Measurements from ENCODE around the gene C6orf132.

DNA sequence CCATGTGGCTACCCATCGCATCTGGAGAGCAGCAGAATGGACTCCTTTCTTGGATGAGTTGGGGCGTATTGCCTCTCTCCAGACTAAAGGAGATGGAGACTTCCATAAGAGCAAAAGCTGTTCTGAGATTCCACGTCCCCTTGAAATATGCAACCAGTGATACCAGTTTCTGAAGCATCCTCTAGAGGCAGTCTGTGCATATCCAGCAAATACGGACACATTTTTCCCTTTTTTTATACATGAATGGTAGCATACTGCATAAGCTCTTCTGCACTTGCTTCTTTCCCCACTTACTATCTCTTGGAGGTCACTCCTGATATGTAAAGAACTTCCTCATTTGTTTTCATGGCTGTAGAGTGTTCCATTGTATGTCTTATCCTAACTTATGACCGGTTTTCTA, 57.5 kb downstream of the C6orf132 start:
- TF ChIP-seq, protein P1, sequence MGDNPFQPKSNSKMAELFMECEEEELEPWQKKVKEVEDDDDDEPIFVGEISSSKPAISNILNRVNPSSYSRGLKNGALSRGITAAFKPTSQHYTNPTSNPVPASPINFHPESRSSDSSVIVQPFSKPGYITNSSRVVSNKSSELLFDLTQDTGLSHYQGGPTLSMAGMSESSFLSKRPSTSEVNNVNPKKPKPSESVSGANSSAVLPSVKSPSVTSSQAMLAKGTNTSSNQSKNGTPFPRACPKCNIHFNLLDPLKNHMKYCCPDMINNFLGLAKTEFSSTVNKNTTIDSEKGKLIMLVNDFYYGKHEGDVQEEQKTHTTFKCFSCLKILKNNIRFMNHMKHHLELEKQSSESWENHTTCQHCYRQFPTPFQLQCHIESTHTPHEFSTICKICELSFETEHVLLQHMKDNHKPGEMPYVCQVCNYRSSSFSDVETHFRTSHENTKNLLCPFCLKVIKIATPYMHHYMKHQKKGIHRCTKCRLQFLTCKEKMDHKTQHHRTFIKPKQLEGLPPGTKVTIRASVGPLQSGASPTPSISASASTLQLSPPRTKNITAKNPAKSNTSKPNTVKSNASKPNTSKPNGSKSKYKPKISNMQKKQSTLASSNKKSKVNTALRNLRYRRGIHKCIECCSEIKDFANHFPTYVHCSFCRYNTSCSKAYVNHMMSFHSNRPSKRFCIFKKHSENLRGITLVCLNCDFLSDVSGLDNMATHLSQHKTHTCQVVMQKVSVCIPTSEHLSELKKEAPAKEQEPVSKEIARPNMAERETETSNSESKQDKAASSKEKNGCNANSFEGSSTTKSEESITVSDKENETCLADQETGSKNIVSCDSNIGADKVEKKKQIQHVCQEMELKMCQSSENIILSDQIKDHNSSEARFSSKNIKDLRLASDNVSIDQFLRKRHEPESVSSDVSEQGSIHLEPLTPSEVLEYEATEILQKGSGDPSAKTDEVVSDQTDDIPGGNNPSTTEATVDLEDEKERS (tag by site-specific recombination; IDR thresholded peaks at IDR 0.05), result no peak
- TF ChIP-seq, protein P2, sequence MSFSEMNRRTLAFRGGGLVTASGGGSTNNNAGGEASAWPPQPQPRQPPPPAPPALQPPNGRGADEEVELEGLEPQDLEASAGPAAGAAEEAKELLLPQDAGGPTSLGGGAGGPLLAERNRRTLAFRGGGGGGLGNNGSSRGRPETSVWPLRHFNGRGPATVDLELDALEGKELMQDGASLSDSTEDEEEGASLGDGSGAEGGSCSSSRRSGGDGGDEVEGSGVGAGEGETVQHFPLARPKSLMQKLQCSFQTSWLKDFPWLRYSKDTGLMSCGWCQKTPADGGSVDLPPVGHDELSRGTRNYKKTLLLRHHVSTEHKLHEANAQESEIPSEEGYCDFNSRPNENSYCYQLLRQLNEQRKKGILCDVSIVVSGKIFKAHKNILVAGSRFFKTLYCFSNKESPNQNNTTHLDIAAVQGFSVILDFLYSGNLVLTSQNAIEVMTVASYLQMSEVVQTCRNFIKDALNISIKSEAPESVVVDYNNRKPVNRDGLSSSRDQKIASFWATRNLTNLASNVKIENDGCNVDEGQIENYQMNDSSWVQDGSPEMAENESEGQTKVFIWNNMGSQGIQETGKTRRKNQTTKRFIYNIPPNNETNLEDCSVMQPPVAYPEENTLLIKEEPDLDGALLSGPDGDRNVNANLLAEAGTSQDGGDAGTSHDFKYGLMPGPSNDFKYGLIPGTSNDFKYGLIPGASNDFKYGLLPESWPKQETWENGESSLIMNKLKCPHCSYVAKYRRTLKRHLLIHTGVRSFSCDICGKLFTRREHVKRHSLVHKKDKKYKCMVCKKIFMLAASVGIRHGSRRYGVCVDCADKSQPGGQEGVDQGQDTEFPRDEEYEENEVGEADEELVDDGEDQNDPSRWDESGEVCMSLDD (tag by site-specific recombination; IDR thresholded peaks at IDR 0.05), result no peak
- TF ChIP-seq ZNF274 (IDR thresholded peaks at IDR 0.05; ENCODE audit: low read length) (no peak), ZNF274 (tag by site-specific recombination; IDR thresholded peaks at IDR 0.05; ENCODE audit: borderline replicate concordance) (no peak), SP7 (tag by site-specific recombination; IDR thresholded peaks at IDR 0.05) (no peak), ZNF416 (tag by site-specific recombination; IDR thresholded peaks at IDR 0.05) (no peak), ZNF311 (tag by site-specific recombination; IDR thresholded peaks at IDR 0.05; ENCODE audit: borderline replicate concordance) (no peak), ZBTB21 (tag by site-specific recombination; IDR thresholded peaks at IDR 0.05) (no peak), HOXD13 (CRISPR knock-in tag; IDR thresholded peaks at IDR 0.05; ENCODE audit: borderline replicate concordance) (no peak), ZNF670 (tag by site-specific recombination; IDR thresholded peaks at IDR 0.05; ENCODE audit: low read depth) (no peak)
- TF ChIP-seq, protein P3, sequence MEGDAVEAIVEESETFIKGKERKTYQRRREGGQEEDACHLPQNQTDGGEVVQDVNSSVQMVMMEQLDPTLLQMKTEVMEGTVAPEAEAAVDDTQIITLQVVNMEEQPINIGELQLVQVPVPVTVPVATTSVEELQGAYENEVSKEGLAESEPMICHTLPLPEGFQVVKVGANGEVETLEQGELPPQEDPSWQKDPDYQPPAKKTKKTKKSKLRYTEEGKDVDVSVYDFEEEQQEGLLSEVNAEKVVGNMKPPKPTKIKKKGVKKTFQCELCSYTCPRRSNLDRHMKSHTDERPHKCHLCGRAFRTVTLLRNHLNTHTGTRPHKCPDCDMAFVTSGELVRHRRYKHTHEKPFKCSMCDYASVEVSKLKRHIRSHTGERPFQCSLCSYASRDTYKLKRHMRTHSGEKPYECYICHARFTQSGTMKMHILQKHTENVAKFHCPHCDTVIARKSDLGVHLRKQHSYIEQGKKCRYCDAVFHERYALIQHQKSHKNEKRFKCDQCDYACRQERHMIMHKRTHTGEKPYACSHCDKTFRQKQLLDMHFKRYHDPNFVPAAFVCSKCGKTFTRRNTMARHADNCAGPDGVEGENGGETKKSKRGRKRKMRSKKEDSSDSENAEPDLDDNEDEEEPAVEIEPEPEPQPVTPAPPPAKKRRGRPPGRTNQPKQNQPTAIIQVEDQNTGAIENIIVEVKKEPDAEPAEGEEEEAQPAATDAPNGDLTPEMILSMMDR (tag by site-specific recombination; IDR thresholded peaks at IDR 0.05), result no peak
- TF ChIP-seq, protein P4, sequence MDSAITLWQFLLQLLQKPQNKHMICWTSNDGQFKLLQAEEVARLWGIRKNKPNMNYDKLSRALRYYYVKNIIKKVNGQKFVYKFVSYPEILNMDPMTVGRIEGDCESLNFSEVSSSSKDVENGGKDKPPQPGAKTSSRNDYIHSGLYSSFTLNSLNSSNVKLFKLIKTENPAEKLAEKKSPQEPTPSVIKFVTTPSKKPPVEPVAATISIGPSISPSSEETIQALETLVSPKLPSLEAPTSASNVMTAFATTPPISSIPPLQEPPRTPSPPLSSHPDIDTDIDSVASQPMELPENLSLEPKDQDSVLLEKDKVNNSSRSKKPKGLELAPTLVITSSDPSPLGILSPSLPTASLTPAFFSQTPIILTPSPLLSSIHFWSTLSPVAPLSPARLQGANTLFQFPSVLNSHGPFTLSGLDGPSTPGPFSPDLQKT (IDR thresholded peaks at IDR 0.05; ENCODE audit: borderline replicate concordance, low read depth, low read length), result no peak
- TF ChIP-seq, protein P5, sequence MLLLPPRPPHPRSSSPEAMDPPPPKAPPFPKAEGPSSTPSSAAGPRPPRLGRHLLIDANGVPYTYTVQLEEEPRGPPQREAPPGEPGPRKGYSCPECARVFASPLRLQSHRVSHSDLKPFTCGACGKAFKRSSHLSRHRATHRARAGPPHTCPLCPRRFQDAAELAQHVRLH (tag by site-specific recombination; IDR thresholded peaks at IDR 0.05), result no peak
